GM13976 (cell line): ENCODE results near the gene BCAT1.

Source experiments
- DNase-seq: peaks from one replicate; pipeline ENCODE4 v3.0.0; 2012; ENCODE audit warnings: low spot score
- CTCF ChIP-seq: IDR thresholded peaks from 2 replicates; pipeline ENCODE4 v1.5.1; 2012; ENCODE audit warnings: borderline replicate concordance, mild to moderate bottlenecking; ENCODE audit not compliant: insufficient read depth; ENCODE audit errors: extremely low read depth, missing control alignments, control extremely low read depth
- in situ Hi-C: fragments of 300-500 bp; cut with MboI; formaldehyde crosslinking; loops from one replicate; pipeline ENCODE4 v1.12.0; 2022; ENCODE audit warnings: low sequenced_read_pairs, mixed read lengths, inconsistent platforms; ENCODE audit not compliant: unreplicated experiment

Gene BCAT1

DNA sequence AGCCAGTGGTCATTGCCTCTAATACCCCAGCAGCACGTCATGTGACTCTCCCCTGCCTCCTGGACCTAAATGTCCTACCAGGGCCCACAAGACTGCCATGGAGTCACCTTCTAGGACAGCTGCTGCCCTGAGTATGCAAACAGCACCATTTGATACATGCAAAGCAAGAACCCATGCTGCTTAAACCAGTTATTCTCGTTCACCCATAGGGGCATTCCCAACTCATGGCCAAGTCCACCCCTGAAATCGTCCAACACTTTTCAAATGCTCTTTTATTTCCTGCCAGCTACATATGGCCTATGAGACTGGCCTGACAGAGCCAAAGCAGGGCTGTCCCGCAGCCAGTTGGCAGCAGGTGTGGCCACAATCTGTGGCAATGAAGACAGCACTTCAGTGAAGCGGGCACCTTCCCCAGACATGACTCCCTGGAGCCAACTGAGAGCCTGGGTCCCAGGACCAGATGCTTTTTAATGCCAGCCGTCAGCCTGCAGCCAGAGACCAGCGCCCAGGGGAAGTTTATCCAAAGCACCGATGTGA is 99.9 kb downstream of the BCAT1 start:
- DNase-seq, result no peak
- in situ Hi-C loops, result no loop called here

GRCh38 chr12:24846689-24847088 is 102.2 kb downstream of the BCAT1 start:
- no peak for DNase-seq
- in situ Hi-C loops, result no loop called here
- TF ChIP-seq CTCF, result no peak

More for the DNA sequence above, 99.9 kb downstream of the BCAT1 start:
- TF ChIP-seq CTCF, result no peak

GRCh38 chr12:24845615-24846014 is 103.3 kb downstream of the BCAT1 start:
- no peak for TF ChIP-seq CTCF
- in situ Hi-C loops, result no loop called here
- no peak for DNase-seq

GRCh38 chr12:24840046-24840800 is 108.7 kb downstream of the BCAT1 start:
- no peak for TF ChIP-seq CTCF
- DNase-seq, result no peak
- in situ Hi-C loops, result no loop called here

GRCh38 chr12:24839268-24839791 is 109.6 kb downstream of the BCAT1 start:
- peak; percentile 54 for DNase-seq
- in situ Hi-C loops, result no loop called here

DNA sequence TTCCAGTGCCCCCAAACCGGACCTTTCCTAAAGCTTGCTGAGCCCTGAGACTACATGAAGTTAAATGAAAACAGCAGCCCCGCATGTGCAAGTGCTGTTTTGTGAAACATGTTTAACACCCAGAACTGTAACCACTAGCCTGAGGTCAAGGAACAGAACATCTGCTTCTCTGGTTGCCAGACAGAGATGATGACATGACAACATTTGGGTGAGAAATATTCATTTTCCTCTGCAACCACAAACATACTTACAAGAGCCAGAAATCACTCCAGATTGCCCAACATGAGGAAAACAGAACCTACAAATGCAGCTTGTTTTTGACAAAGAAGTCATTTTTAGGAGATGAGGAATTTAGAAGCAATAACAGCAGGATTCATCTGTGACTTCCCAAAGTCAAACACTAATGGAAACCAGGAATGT is 110.4 kb downstream of the BCAT1 start:
- peak; percentile 30 for DNase-seq
- in situ Hi-C loops, result no loop called here
- no peak for TF ChIP-seq CTCF

More at GRCh38 chr12:24839268-24839791, 109.6 kb downstream of the BCAT1 start:
- TF ChIP-seq CTCF, result no peak

- TF ChIP-seq CTCF, result no peak
- DNase-seq, result no peak
- in situ Hi-C loops, result no loop called here
Observed at GRCh38 chr12:24835377-24835776, 113.5 kb downstream of the BCAT1 start.
